AG09309 (cell line): ENCODE measurements around the gene SLX9.
A peak's percentile ranks its signal among the peaks of the same experiment; 100 is the strongest.

Experiments used
- DNase-seq: peaks from one replicate; pipeline ENCODE4 v3.0.0-alpha.2; 2010; ENCODE audit warnings: low read depth
- H3K4me3 ChIP-seq: 2 replicates; pipeline ENCODE4 v1.5.1; 2011; ENCODE audit warnings: mild to moderate bottlenecking, low read depth, low read length, moderate library complexity; ENCODE audit not compliant: control insufficient read depth
- CTCF ChIP-seq: IDR thresholded peaks from 2 replicates; pipeline ENCODE4 v1.5.1; 2011; ENCODE audit warnings: mild to moderate bottlenecking, low read depth, low read length, inconsistent platforms; ENCODE audit not compliant: insufficient read depth, control insufficient read depth; ENCODE audit errors: missing control alignments

Gene SLX9

GRCh38 chr21:45010860-45011259 is 71.0 kb downstream of the SLX9 start:
- DNase-seq: no peak
- no peak for TF ChIP-seq CTCF
- no peak overlapping the region for H3K4me3 ChIP-seq

DNA sequence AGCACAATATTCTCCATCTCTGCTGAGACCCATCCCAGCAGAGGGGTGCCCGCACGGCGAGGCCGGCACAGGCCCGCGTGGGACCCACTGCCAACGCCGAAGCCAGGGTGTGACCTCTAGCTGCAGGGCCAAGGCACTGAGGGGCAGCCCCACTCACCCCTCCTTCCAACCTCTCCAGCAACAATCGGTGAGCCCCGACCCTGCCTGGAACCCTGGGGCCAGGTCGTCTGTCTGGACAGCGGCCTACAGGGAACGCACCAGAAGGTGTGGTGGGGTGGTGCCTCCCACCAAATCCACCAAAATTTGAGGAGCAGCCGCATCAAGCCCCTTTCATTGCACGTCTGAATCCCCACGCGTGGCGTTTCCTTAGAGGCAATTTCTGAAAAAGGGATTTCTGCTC is 71.6 kb downstream of the SLX9 start:
- TF ChIP-seq CTCF: no peak
- H3K4me3 ChIP-seq: no peak overlapping the region
- DNase-seq: no peak

DNA sequence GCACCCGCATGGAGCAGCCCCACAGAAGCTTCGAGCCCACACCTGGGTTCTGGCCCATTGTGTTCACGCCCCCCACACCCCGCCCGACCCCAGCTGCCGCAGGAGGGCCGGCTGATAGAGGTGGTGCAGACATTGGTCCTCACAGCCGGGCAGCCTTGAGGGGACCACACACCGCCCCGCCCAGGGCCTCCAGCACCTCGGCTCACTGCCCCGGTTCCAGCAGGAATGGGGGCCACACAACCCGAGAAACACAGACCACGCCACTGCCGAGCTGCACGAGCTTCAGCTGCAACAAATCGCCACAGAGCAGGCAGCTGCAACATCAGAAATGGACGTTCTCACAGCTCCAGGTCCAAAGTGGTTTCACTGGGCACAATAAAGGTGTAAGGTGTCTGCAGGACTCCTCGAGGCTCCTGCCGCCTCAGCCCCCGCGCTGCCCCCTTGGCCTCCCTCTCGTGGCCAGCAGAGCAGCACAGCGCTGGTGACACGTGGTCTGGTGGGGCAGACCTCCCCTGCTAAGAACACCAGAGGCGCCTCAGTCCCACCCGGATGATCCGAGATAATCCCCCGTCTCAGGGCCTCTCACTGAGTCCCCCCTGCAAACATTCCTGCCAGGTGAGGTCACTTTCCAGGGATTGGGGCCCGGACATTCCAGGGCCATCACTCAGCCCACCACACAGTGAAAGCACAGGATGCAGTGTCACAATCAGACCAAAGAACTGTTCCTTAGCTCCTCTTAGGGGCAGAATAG is 72.3 kb downstream of the SLX9 start:
- H3K4me3 ChIP-seq: no peak overlapping the region
- peak; percentile 24 for TF ChIP-seq CTCF
- peak; percentile 64 for DNase-seq

DNA sequence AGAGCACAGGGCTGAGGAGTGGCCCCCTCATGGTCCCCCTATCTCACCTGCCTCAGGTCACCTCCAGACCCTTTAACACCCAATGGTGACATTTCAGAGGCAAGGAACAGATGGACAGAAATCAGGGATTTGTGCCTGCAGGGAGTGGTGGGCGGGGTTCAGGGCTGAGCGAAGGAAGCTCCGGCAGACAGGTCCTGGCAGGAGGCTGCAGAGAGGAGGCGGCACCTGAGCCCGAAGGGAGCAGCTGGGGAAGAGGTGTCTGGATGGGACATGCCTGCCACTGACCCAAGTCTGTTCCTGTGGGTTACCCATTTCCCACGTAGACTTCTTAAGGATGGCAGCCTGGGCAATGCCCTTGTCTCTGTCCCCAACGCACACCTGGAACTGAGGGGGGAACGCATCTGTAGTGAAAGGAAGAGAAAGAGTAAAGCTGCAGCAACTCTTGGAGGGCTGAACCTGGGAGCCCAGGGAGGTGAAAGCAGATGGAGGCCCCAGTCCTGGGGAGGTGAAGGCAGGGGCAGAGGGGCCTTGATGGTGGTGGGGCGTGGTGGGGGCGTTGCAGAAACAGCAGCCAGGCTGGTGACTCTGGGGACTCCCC is 72.9 kb downstream of the SLX9 start:
- no peak overlapping the region for H3K4me3 ChIP-seq
- no peak for DNase-seq
- TF ChIP-seq CTCF: no peak

DNA sequence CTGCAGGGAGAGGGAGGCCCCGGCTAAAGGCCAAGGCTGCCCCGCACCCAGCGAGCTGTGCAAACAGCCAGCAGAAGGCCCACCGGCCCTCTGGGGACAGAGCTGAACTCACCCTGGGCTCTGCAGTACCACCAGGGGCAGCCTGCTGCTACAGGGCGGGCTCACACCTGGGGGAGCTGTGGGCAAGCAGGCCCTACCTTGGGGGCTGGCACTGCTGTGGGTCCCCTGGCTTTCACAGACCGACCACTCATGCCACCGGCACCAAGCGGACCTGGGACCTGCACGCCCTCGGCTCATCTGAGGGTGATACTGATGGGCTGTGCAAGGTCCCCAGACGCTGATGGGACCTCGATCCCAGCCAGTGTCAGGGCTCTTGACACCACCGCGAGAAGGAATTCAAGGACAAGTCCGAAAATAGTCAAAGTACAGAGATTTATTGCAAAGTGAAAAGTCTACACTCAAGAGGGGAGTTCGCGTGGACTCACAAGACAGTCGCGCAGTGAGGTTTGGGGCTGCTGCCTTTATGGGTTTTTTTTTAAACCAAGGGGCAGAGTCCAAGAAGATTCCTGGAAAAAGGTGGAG is 73.5 kb downstream of the SLX9 start:
- no peak overlapping the region for H3K4me3 ChIP-seq
- no peak for DNase-seq
- peak; percentile 11 for TF ChIP-seq CTCF

- no peak for TF ChIP-seq CTCF
- H3K4me3 ChIP-seq: no peak overlapping the region
- DNase-seq: no peak
These were observed 75.1 kb downstream of the SLX9 start for GRCh38 chr21:45014747-45015468.
